ENCODE results near the gene CYTH2. TPM values are rescaled to one million over a fixed set of nuclear protein-coding genes. Genes with fewer than 3 reads are reported as not detected.

Gene CYTH2
- total RNA-seq, 1 donor from 2014 or later: 50.3 TPM

DNA sequence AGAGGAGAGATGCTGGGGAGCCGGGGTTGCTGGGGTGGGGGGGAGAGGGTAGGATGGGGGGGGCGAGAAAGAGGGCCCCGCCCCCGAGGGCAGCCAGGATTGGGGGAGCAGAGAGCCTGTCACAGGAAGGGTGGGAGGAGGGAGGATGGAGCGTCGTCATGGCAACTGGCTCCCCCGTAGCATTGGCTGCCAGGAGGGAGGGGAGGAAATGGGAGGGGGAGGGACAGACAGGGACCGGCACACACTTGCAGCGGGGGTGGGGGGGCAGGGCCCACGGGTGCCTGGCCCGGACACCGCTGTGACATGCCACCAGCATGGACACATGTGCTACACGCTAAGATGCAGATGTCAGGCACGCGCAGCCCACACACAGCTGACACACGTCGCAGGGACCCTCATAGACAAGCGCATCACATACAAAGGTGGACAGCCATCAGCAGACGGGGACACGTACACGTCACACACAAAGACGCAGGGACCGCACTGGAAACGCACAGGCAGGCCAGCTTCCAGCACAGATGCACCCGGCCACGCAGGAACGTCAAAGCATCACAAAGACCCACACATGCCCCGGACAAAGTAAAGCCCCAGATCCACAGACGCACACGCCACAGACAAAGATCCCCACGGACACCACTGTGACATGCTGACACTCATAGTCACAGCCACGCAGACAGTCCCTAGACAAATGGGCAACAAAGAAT, 42.8 kb downstream of the CYTH2 start, which contains the start of gene LMTK3:
LMTK3 (minus strand) TSS at position 36 of the 704 bp plus-strand sequence. CDS start 259 bp downstream, outside the sequence.
- peak; percentile 87 for DNase-seq (ENCODE audit: low spot score)
- peaks cover 30% of the 10 kb centered on the region for H3K27me3 ChIP-seq
- peak within 1 kb of the TSS; percentile 52 for H3K4me3 ChIP-seq
- no peak within 1 kb of the TSS for H3K9ac ChIP-seq
- peak within 1 kb of the TSS; percentile 56 for H2AFZ ChIP-seq (replicated peaks)
- Mint-ChIP-seq H3K36me3 (no peaks in the 10 kb centered on the region), H3K27me3 (ENCODE audit: insufficient read depth, low read depth) (peaks cover 12% of the 10 kb centered on the region), H3K4me3 (peak within 1 kb of the TSS; percentile 90), H3K4me1 (peaks cover 30% of the 10 kb centered on the region), H3K27ac (peak within 1 kb of the TSS; percentile 81), H3K9me3 (no peaks in the 10 kb centered on the region)
- no peaks in the 10 kb centered on the region for H3K79me2 ChIP-seq (ENCODE audit: low read depth)
- no peaks in the 10 kb centered on the region for H4K20me1 ChIP-seq (ENCODE audit: low read depth)
- H3K4me2 ChIP-seq: peak within 1 kb of the TSS; percentile 92
- H3K36me3 ChIP-seq: no peaks in the 10 kb centered on the region
- H3K9me3 ChIP-seq (ENCODE audit: low read depth): no peaks in the 10 kb centered on the region
- TF ChIP-seq EZH2phosphoT487 (IDR thresholded peaks at IDR 0.05) (no peak), EZH2 (IDR thresholded peaks at IDR 0.05) (no peak)
- TF ChIP-seq, protein P1, sequence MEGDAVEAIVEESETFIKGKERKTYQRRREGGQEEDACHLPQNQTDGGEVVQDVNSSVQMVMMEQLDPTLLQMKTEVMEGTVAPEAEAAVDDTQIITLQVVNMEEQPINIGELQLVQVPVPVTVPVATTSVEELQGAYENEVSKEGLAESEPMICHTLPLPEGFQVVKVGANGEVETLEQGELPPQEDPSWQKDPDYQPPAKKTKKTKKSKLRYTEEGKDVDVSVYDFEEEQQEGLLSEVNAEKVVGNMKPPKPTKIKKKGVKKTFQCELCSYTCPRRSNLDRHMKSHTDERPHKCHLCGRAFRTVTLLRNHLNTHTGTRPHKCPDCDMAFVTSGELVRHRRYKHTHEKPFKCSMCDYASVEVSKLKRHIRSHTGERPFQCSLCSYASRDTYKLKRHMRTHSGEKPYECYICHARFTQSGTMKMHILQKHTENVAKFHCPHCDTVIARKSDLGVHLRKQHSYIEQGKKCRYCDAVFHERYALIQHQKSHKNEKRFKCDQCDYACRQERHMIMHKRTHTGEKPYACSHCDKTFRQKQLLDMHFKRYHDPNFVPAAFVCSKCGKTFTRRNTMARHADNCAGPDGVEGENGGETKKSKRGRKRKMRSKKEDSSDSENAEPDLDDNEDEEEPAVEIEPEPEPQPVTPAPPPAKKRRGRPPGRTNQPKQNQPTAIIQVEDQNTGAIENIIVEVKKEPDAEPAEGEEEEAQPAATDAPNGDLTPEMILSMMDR (IDR thresholded peaks at IDR 0.05): no peak
- H3K4me1 ChIP-seq: no peaks in the 10 kb centered on the region
- no peak within 1 kb of the TSS for H3K27ac ChIP-seq
- H3F3A ChIP-seq (ENCODE audit: low read depth): peaks cover 30% of the 10 kb centered on the region

DNA sequence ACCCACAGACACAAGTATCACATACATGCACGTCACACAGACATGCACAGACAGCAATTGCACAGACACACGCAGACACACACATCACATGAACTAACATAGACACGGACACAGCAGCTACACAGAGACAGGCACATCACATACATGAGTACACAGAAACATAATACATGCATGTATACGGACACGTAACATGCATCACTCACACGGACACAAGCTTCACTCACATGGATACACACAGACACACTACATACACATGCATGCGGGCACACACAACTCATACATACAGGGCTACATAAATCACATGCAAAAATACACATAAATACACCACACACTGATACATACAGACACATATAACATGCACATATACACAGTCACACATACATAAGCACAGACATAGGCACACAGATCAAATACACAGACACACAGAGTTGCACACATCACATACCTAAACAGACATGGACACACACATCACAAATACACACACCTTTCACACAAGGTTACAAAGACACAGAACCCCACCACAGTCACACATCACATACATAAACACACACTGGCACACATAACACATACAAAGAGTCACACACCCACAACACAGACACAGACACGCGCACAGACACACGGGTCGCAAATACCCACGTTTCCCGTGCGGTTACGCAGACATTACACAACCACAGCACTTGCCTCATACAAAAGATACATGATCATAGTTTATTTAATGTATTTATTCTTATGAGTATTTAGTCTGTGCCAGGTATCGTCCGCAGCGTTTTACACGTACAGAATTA, 43.5 kb downstream of the CYTH2 start:
- no peak overlapping the region for H3K27ac ChIP-seq
- no peak overlapping the region for H2AFZ ChIP-seq (replicated peaks)

DNA sequence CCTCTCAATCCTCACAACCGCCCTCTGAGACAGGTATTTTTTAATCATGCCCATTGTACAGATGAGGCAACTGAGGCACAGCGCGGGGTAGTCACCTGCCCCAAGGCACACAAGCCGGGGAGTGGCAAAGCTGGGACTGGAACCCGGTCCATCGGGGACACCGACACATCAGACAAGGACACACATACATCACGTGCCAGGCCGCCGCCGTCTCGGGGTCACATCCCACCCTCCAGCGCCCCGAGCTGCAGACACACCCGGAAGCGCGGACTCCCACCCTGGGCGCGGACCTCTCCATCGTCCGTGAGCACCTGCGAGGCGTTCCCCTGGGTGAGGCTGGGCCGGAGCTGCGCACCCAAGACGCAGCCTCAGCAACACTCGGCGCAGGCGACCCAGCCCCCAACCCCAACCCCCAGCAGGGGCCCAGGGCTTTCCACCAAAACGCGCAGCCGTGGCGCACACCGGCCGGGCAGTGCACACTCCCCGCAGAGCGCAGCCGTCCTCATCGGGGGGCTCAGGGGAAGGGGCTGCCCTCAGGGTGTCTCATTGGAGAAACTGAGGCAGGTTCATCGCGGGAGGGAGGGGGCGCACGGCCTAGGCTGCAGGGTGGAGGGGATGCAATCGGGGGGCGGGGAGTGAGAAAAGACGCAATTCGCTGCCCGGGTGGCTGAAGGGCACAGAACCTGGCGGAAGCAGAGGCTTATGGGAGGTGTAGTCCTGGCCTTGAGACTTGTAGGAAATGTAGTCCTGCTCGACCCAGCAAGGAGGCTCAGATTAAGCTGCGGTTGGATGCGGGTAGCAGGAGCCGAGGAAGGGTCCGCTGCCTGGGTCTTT, 44.3 kb downstream of the CYTH2 start:
- no peaks in the 10 kb centered on the region for H3K36me3 Mint-ChIP-seq
- H3K4me3 Mint-ChIP-seq: no peak overlapping the region
- no peaks in the 10 kb centered on the region for H3K9me3 Mint-ChIP-seq
- H3K9me3 ChIP-seq (ENCODE audit: low read depth): no peaks in the 10 kb centered on the region
- H3K36me3 ChIP-seq: no peaks in the 10 kb centered on the region
- peaks cover 36% of the 10 kb centered on the region for H3K4me1 Mint-ChIP-seq
- no peaks in the 10 kb centered on the region for H3K4me1 ChIP-seq
- peak overlapping the region; percentile 91 for H3K4me2 ChIP-seq
- H3K27me3 Mint-ChIP-seq (ENCODE audit: insufficient read depth, low read depth): peaks cover 9% of the 10 kb centered on the region
- no peaks in the 10 kb centered on the region for H4K20me1 ChIP-seq (ENCODE audit: low read depth)
- peaks cover 30% of the 10 kb centered on the region for H3K27me3 ChIP-seq
- no peak overlapping the region for H3K9ac ChIP-seq
- TF ChIP-seq, protein P1 (IDR thresholded peaks at IDR 0.05): no peak
- TF ChIP-seq EZH2 (IDR thresholded peaks at IDR 0.05): no peak
- TF ChIP-seq EZH2phosphoT487 (IDR thresholded peaks at IDR 0.05): no peak
- H3K27ac ChIP-seq: no peak overlapping the region
- peak overlapping the region; percentile 98 for H2AFZ ChIP-seq (replicated peaks)
- H3K27ac Mint-ChIP-seq: peak overlapping the region; percentile 37
- H3F3A ChIP-seq (ENCODE audit: low read depth): peaks cover 34% of the 10 kb centered on the region
- H3K79me2 ChIP-seq (ENCODE audit: low read depth): no peaks in the 10 kb centered on the region
- peak; percentile 92 for DNase-seq (ENCODE audit: low spot score)
- H3K4me3 ChIP-seq: peak overlapping the region; percentile 81

More for the DNA sequence above, 43.5 kb downstream of the CYTH2 start:
- Histone ChIP-seq H3K4me3 (peak overlapping the region; percentile 81), H3K9ac (no peak overlapping the region), H3K4me1 (no peaks in the 10 kb centered on the region), H3K36me3 (no peaks in the 10 kb centered on the region), H3K4me2 (peak overlapping the region; percentile 91), H4K20me1 (ENCODE audit: low read depth) (no peaks in the 10 kb centered on the region), H3K9me3 (ENCODE audit: low read depth) (no peaks in the 10 kb centered on the region), H3K27me3 (peaks cover 30% of the 10 kb centered on the region), H3F3A (ENCODE audit: low read depth) (peaks cover 30% of the 10 kb centered on the region), H3K79me2 (ENCODE audit: low read depth) (no peaks in the 10 kb centered on the region)
- Mint-ChIP-seq H3K4me1 (peaks cover 30% of the 10 kb centered on the region), H3K9me3 (no peaks in the 10 kb centered on the region), H3K27ac (no peak overlapping the region), H3K4me3 (no peak overlapping the region), H3K27me3 (ENCODE audit: insufficient read depth, low read depth) (peaks cover 12% of the 10 kb centered on the region), H3K36me3 (no peaks in the 10 kb centered on the region)
- DNase-seq (ENCODE audit: low spot score): peak; percentile 1
- TF ChIP-seq EZH2 (IDR thresholded peaks at IDR 0.05) (no peak), EZH2phosphoT487 (IDR thresholded peaks at IDR 0.05) (no peak)
- TF ChIP-seq, protein P1 (IDR thresholded peaks at IDR 0.05): no peak
